IMR-90 (cell line): ENCODE measurements around the gene TRIM26. TPM values are rescaled to one million over a fixed set of nuclear protein-coding genes. Genes with fewer than 3 reads are reported as not detected.

Source experiments
- ATAC-seq: fragments of 200-7000 bp; cut with Tn5 transposase; 2 replicates; pipeline ENCODE4 v1.9.1; 2020; ENCODE audit warnings: low read depth, mild to moderate bottlenecking, moderate library complexity
- BruUV-seq: library from RNA; stranded (reverse); fragments of 400-500 nt; replicated peaks from 2 replicates; lab custom pipeline; 2021; lab: Mats Ljungman, UMichigan
- CTCF ChIA-PET: fragments of 300-600 bp; formaldehyde crosslinking; extraction: SDS; loops from one replicate; lab custom pipeline; 2021; ENCODE audit warnings: antibody characterized with exemption; lab: Yijun Ruan, JAX
- POLR2A ChIA-PET: fragments of 300-600 bp; sonication (Branson Sonifier 250); formaldehyde crosslinking; loops from one replicate; lab custom pipeline; 2022; ENCODE audit warnings: antibody characterized with exemption; ENCODE audit not compliant: unreplicated experiment; lab: Charles Lee
- DNase-seq: peaks from one replicate; pipeline ENCODE4 v3.0.0; 2013
- H2AFZ ChIP-seq: replicated peaks from 2 replicates; pipeline ENCODE3; 2013; ENCODE audit warnings: low read length, mild to moderate bottlenecking; ENCODE audit not compliant: poor library complexity
- H2AK5ac ChIP-seq: 2 replicates; pipeline ENCODE4 v1.6.1; 2013; ENCODE audit warnings: low read depth, low read length, inconsistent platforms
- H2AK9ac ChIP-seq: replicated peaks from 2 replicates; pipeline ENCODE3; 2013; ENCODE audit warnings: mild to moderate bottlenecking, low read depth, low read length, moderate library complexity; ENCODE audit not compliant: poor library complexity
- H2BK120ac ChIP-seq: 2 replicates; pipeline ENCODE4 v1.6.1; 2013; ENCODE audit warnings: low read depth, low read length, inconsistent platforms
- H2BK15ac ChIP-seq: 3 replicates; pipeline ENCODE4 v1.6.1; 2013; ENCODE audit warnings: low read depth, low read length, inconsistent platforms
- H2BK20ac ChIP-seq: 2 replicates; pipeline ENCODE4 v1.6.1; 2013; ENCODE audit warnings: low read depth, mild to moderate bottlenecking, inconsistent platforms, low read length, moderate library complexity
- H2BK5ac ChIP-seq: 2 replicates; pipeline ENCODE4 v1.6.1; 2013; ENCODE audit warnings: mild to moderate bottlenecking, low read depth, low read length, inconsistent platforms; ENCODE audit not compliant: poor library complexity, severe bottlenecking
- H3K14ac ChIP-seq: replicated peaks from 2 replicates; pipeline ENCODE4 v1.6.1; 2013; ENCODE audit warnings: low read depth, low read length, inconsistent platforms
- H3K18ac ChIP-seq: 2 replicates; pipeline ENCODE4 v1.6.1; 2013; ENCODE audit warnings: low read depth, low read length, control low read depth
- H3K23ac ChIP-seq: 2 replicates; pipeline ENCODE4 v1.6.1; 2013; ENCODE audit warnings: low read depth, low read length, inconsistent platforms
- H3K27ac ChIP-seq: 2 replicates; pipeline ENCODE4 v1.5.1; 2013; ENCODE audit warnings: mild to moderate bottlenecking, control low read depth, low read length; ENCODE audit not compliant: insufficient read depth
- H3K27me3 ChIP-seq: 2 replicates; pipeline ENCODE4 v1.6.1; 2013; ENCODE audit warnings: low read length; ENCODE audit not compliant: control insufficient read depth, insufficient read depth
- H3K36me3 ChIP-seq: 2 replicates; pipeline ENCODE4 v1.6.1; 2013; ENCODE audit warnings: low read length, mixed read lengths; ENCODE audit not compliant: control insufficient read depth, insufficient read depth
- H3K4ac ChIP-seq: 2 replicates; pipeline ENCODE4 v1.6.1; 2013; ENCODE audit warnings: low read depth, low read length, inconsistent platforms
- H3K4me1 ChIP-seq: 2 replicates; pipeline ENCODE4 v1.6.1; 2013; ENCODE audit warnings: low read length, mixed read lengths; ENCODE audit not compliant: control insufficient read depth, insufficient read depth
- H3K4me2 ChIP-seq: 2 replicates; pipeline ENCODE4 v1.6.1; 2013; ENCODE audit warnings: low read depth, mild to moderate bottlenecking, control low read depth, low read length, moderate library complexity
- H3K4me3 ChIP-seq: 2 replicates; pipeline ENCODE4 v1.5.1; 2013; ENCODE audit warnings: low read depth, mild to moderate bottlenecking, control low read depth, low read length, moderate library complexity; ENCODE audit not compliant: insufficient read depth
- H3K56ac ChIP-seq: 2 replicates; pipeline ENCODE4 v1.6.1; 2013; ENCODE audit warnings: low read length, inconsistent platforms; ENCODE audit not compliant: insufficient read depth; ENCODE audit errors: extremely low read depth
- H3K79me1 ChIP-seq, 2 experiments: 2 replicates each; pipeline ENCODE4 v1.6.1; 2013; ENCODE audit warnings: low read length in 2 of 2, inconsistent platforms in 1 of 2, low read depth in 1 of 2
- H3K9ac ChIP-seq: 2 replicates; pipeline ENCODE4 v1.6.1; 2013; ENCODE audit warnings: low read depth, low read length, control low read depth
- H3K9me1 ChIP-seq: 2 replicates; pipeline ENCODE4 v1.6.1; 2013; ENCODE audit warnings: low read length, inconsistent platforms; ENCODE audit not compliant: insufficient read depth
- H3K9me3 ChIP-seq: 2 replicates; pipeline ENCODE4 v1.6.1; 2013; ENCODE audit warnings: low read length; ENCODE audit not compliant: control insufficient read depth, insufficient read depth
- H4K20me1 ChIP-seq: 2 replicates; pipeline ENCODE4 v1.6.1; 2013; ENCODE audit warnings: low read length, inconsistent platforms; ENCODE audit not compliant: insufficient read depth
- H4K5ac ChIP-seq: 2 replicates; pipeline ENCODE4 v1.6.1; 2013; ENCODE audit warnings: mild to moderate bottlenecking, low read depth, low read length, control low read depth
- H4K8ac ChIP-seq, 2 experiments: 2 replicates each; pipeline ENCODE4 v1.6.1; 2013; ENCODE audit warnings: low read depth in 2 of 2, low read length in 2 of 2, control low read depth in 1 of 2, inconsistent platforms in 1 of 2
- H4K91ac ChIP-seq: 2 replicates; pipeline ENCODE4 v1.6.1; 2013; ENCODE audit warnings: low read depth, low read length, inconsistent platforms; ENCODE audit not compliant: insufficient read depth
- BHLHE40 ChIP-seq: fragments of 150-350 bp; IDR thresholded peaks from 2 replicates; pipeline ENCODE4 v1.6.1; 2016; ENCODE audit warnings: mild to moderate bottlenecking, low read depth, low read length
- NFE2L2 ChIP-seq: fragments of 150-350 bp; IDR thresholded peaks from 2 replicates; pipeline ENCODE4 v1.6.1; 2016; ENCODE audit warnings: low read depth, mild to moderate bottlenecking, low read length
- RCOR1 ChIP-seq: IDR thresholded peaks from 2 replicates; pipeline ENCODE4 v1.6.1; 2012; ENCODE audit warnings: mild to moderate bottlenecking, low read length, improper control_type of control experiment; ENCODE audit not compliant: insufficient replicate concordance
- WGBS, 2 experiments: methylation state at CpG; one replicate each; pipeline versions ENCODE4 v1.1.5 to v1.1.7; 2013; ENCODE audit warnings: missing lambda C conversion rate in 2 of 2; ENCODE audit not compliant: insufficient read length in 1 of 2; ENCODE audit errors: extremely low coverage in 2 of 2; 5-methylcytosine and 5-hydroxymethylcytosine counted together
- dilution Hi-C: fragments of 300-500 bp; cut with HindIII; formaldehyde crosslinking; loops from one replicate; pipeline ENCODE4 v1.14.3; 2018; ENCODE audit warnings: low sequenced_read_pairs; ENCODE audit not compliant: unreplicated experiment
- in situ Hi-C: fragments of 300-500 bp; cut with MboI; formaldehyde crosslinking; loops from 3 replicates; pipeline ENCODE4 v1.14.3; 2019; ENCODE audit warnings: low sequenced_read_pairs, inconsistent platforms, mixed read lengths
- intact Hi-C: fragments of 100-400 bp; cut with micrococcal nuclease; formaldehyde crosslinking; loops from 2 replicates; pipeline ENCODE4 v1.10.0; 2022
- polyA plus RNA-seq, 3 experiments: library from polyadenylated mRNA; depleted of rRNA; stranded (reverse); fragments of >200 nt; gene quantifications; 2 replicates each; pipeline ENCODE4 v1.2.3, GENCODE V29; 2012; ENCODE audit warnings: low replicate concordance in 1 of 3
- total RNA-seq: library from RNA; depleted of rRNA; stranded (reverse); fragments of >200 nt; gene quantifications from 2 replicates; pipeline ENCODE4 v1.2.3, GENCODE V29; 2012

Gene TRIM26
- total and polyA plus RNA-seq, 2 of the 4 experiments (the other 2 are of a cell fraction): 22.6 to 23.8 TPM

DNA sequence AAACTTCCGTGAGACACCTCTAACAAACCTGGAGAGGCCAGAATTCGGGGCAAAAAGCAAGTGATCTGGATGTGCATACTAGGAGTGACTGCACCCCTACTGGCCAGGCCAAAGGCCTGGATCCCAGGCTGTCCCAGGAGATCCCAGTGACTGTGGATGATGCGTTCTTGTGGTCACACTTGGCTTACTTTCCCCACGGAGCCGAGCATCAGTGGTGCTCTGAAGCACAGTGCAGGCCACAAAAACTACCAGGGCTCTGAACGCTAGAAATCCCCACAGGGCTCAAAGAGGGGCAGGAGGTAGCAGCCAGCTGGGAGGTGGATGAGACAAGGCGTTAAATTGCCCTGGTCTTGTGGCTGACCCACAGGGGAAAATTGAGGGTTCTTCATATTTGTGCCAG, 7.1 kb downstream of the TRIM26 start:
- Histone ChIP-seq H2BK15ac (no peak overlapping the region), H3K56ac (no peak overlapping the region), H3K4ac (no peak overlapping the region), H4K5ac (no peak overlapping the region), H3K27me3 (no peaks in the 10 kb centered on the region), H3K36me3 (peaks cover 2% of the 10 kb centered on the region; the same call in 1 of the 2 replicates), H3K79me1 (peaks cover 41 to 75% of the 10 kb centered on the region in 2 experiments), H3K9me1 (peaks cover 19% of the 10 kb centered on the region), H4K8ac (no peak overlapping the region), H2BK20ac (no peak overlapping the region), H3K4me1 (peaks cover 12% of the 10 kb centered on the region), H3K9ac (no peak overlapping the region), H3K4me2 (no peak overlapping the region), H3K9me3 (no peaks in the 10 kb centered on the region), H4K91ac (no peak overlapping the region), H3K23ac (no peak overlapping the region), H3K4me3 (no peak overlapping the region), H2AK9ac (no peak overlapping the region), H4K20me1 (peaks cover 42% of the 10 kb centered on the region), H2AFZ (no peak overlapping the region), H2BK120ac (no peak overlapping the region), H2BK5ac (no peak overlapping the region), H3K18ac (no peak overlapping the region), H3K14ac (no peak overlapping the region), H3K27ac (no peak overlapping the region), H2AK5ac (no peak overlapping the region)
- no TSS peak for BruUV-seq
- no peak for ATAC-seq
- ChIA-PET CTCF (interaction anchor here (2.2 kb wide), 1 partner anchor 13 kb away, joined by 9 read pairs; no protein-coding TSS in a partner anchor), POLR2A (no interaction called here)
- no peak for TF ChIP-seq RCOR1
- no peak for TF ChIP-seq BHLHE40
- no peak for TF ChIP-seq NFE2L2
- intact Hi-C loops (no loop called here), dilution Hi-C loops (no loop called here), in situ Hi-C loops (no loop called here)
- 65% methylated on average over 3 of the region's 7 CpGs; no CpG with 5 or more reads in 1 of the 2 experiments for WGBS, 2 experiments
- DNase-seq: peak; percentile 19
